Measurements from ENCODE around the gene COP1. TPM values are rescaled to one million over a fixed set of nuclear protein-coding genes. Genes with fewer than 3 reads are reported as not detected.

The COP1 gene
- total and polyA plus RNA-seq, 2 of the 13 experiments (the other 11 are each of a cell fraction or from before 2014, with no cell fraction given): 20.5 to 51.3 TPM

DNA sequence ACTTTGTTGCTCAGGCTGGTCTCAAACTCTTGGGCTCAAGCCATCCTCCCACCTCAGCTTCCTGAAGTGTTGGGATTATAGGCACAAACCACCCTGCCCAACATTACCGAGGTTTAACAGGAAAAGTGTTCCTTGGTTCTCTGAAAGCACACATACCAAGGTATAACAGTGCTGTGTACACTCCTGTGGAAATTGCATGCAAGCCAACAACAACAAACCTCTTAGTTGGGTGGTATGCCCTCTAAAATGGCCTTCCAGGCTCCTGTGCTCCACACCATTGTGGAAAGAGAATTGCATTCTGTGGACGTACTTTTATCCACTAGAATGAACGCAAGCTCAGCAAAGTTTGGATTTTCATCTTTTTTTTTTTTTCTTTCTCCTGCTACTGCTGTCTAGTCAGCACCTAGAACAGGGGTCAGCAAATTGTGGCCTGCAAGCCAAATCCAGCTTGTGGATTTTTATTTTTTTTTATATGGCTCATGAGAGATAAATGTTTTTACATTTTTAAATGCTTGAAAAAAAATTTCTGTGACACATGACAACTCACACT, 271.4 kb downstream of the COP1 start:
- no peak overlapping the region for H3K4me2 ChIP-seq (ENCODE audit: low read depth, low read length)
- no peak overlapping the region for H3K9ac ChIP-seq (ENCODE audit: insufficient read depth, low read depth, low read length)
- BruUV-seq (replicated peaks): no TSS peak
- POLR2A ChIA-PET: no interaction called here
- no peaks in the 10 kb centered on the region for H3K27me3 ChIP-seq (ENCODE audit: control insufficient read depth in 1 of 2, insufficient read depth in 2 of 2, low read length in 2 of 2)
- WGBS (ENCODE audit: low lambda C conversion rate): 67% methylated on average over 3 of the region's 3 CpGs
- CTCF ChIA-PET (ENCODE audit: low intra/inter-chr PET ratio, low total read pairs): no interaction called here
- no peaks in the 10 kb centered on the region; a peak in 1 of 5 replicates for H3K36me3 ChIP-seq (replicated peaks in 1 of 2; ENCODE audit: control insufficient read depth in 1 of 2, insufficient read depth in 2 of 2, low read length in 2 of 2)
- H2AFZ ChIP-seq (ENCODE audit: low read length): no peak overlapping the region
- H3K27ac ChIP-seq (ENCODE audit: extremely low read length, insufficient read depth, low read length): no peak overlapping the region
- no peaks in the 10 kb centered on the region for H3K4me1 ChIP-seq (ENCODE audit: insufficient read depth, low read length)
- no peak for DNase-seq (ENCODE audit: low spot score)
- no peaks in the 10 kb centered on the region for H4K20me1 ChIP-seq (ENCODE audit: insufficient read depth, low read length)
- no peaks in the 10 kb centered on the region for H3K9me3 ChIP-seq (ENCODE audit: low read length)
- H3K79me2 ChIP-seq (ENCODE audit: insufficient read depth, low read length): no peaks in the 10 kb centered on the region
- peak; percentile 51 to 76; a peak in 3 of 4 replicates for TF ChIP-seq MAFK (conservative IDR thresholded peaks at IDR 0.05 in 1 of 2, IDR thresholded peaks at IDR 0.05 in 1 of 2; ENCODE audit: low read length in 2 of 2)
- TF ChIP-seq, protein P1, sequence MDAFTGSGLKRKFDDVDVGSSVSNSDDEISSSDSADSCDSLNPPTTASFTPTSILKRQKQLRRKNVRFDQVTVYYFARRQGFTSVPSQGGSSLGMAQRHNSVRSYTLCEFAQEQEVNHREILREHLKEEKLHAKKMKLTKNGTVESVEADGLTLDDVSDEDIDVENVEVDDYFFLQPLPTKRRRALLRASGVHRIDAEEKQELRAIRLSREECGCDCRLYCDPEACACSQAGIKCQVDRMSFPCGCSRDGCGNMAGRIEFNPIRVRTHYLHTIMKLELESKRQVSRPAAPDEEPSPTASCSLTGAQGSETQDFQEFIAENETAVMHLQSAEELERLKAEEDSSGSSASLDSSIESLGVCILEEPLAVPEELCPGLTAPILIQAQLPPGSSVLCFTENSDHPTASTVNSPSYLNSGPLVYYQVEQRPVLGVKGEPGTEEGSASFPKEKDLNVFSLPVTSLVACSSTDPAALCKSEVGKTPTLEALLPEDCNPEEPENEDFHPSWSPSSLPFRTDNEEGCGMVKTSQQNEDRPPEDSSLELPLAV (CRISPR knock-in tag; conservative IDR thresholded peaks at IDR 0.05; ENCODE audit: low read depth): no peak
- TF ChIP-seq MAFF (IDR thresholded peaks at IDR 0.05; ENCODE audit: low read depth, low read length): peak; percentile 42; the same call in 1 of the 2 replicates
- no peak for FAIRE-seq
- H3K4me3 ChIP-seq (replicated peaks in 1 of 3; ENCODE audit: insufficient read depth in 1 of 3, low read depth in 2 of 3, low read length in 3 of 3): no peak overlapping the region
- ATAC-seq: no peak
- intact Hi-C loops (cut with micrococcal nuclease; ENCODE audit: unreplicated experiment): no loop called here
- in situ Hi-C loops (cut with HindIII; ENCODE audit: extremely low pct_ligation_motif_present, low pct_unique_long_range_greater_than_20kb): no loop called here

DNA sequence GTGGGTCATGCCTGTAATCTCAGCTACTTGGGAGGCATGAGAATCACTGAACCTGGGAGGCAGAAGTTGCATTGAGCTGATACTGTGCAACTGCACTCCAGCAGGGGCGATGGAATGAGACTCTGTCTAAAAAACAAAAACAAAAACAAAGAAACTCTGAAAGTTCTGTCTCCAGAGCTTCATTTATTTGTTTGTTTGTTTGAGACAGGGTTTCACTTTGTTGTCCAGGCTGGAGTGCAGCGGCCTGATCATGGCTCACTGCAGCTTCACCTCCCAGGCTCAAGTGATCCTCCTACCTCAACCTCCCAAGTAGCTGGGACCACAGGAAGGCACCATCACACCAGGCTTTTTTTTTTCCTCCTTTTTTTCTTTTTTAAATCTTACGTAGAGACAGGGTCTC, 271.9 kb downstream of the COP1 start:
- Histone ChIP-seq H3K4me2 (ENCODE audit: low read depth, low read length) (no peak overlapping the region), H3K79me2 (ENCODE audit: insufficient read depth, low read length) (no peaks in the 10 kb centered on the region), H3K4me1 (ENCODE audit: insufficient read depth, low read length) (no peaks in the 10 kb centered on the region), H3K9me3 (ENCODE audit: low read length) (no peaks in the 10 kb centered on the region), H3K27ac (ENCODE audit: extremely low read length, insufficient read depth, low read length) (no peak overlapping the region), H2AFZ (ENCODE audit: low read length) (no peak overlapping the region), H4K20me1 (ENCODE audit: insufficient read depth, low read length) (no peaks in the 10 kb centered on the region), H3K36me3 (replicated peaks in 1 of 2; ENCODE audit: control insufficient read depth in 1 of 2, insufficient read depth in 2 of 2, low read length in 2 of 2) (no peaks in the 10 kb centered on the region; a peak in 1 of 5 replicates), H3K4me3 (replicated peaks in 1 of 3; ENCODE audit: insufficient read depth in 1 of 3, low read depth in 2 of 3, low read length in 3 of 3) (no peak overlapping the region), H3K9ac (ENCODE audit: insufficient read depth, low read depth, low read length) (no peak overlapping the region), H3K27me3 (ENCODE audit: control insufficient read depth in 1 of 2, insufficient read depth in 2 of 2, low read length in 2 of 2) (no peaks in the 10 kb centered on the region)
- FAIRE-seq (no peak), ATAC-seq (no peak), DNase-seq (ENCODE audit: low spot score) (no peak)
- TF ChIP-seq IKZF4 (CRISPR knock-in tag; IDR thresholded peaks at IDR 0.05; ENCODE audit: borderline replicate concordance, low read depth, not compliant biosample characterization) (no peak), MZF1 (CRISPR knock-in tag; IDR thresholded peaks at IDR 0.05; ENCODE audit: borderline replicate concordance) (no peak), ZEB1 (IDR thresholded peaks at IDR 0.05; ENCODE audit: insufficient replicate concordance, low read depth) (no peak), ZNF577 (CRISPR knock-in tag; IDR thresholded peaks at IDR 0.05; ENCODE audit: borderline replicate concordance, low read depth) (no peak)
- TF ChIP-seq, protein P2, sequence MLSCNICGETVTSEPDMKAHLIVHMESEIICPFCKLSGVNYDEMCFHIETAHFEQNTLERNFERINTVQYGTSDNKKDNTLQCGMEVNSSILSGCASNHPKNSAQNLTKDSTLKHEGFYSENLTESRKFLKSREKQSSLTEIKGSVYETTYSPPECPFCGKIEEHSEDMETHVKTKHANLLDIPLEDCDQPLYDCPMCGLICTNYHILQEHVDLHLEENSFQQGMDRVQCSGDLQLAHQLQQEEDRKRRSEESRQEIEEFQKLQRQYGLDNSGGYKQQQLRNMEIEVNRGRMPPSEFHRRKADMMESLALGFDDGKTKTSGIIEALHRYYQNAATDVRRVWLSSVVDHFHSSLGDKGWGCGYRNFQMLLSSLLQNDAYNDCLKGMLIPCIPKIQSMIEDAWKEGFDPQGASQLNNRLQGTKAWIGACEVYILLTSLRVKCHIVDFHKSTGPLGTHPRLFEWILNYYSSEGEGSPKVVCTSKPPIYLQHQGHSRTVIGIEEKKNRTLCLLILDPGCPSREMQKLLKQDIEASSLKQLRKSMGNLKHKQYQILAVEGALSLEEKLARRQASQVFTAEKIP (CRISPR knock-in tag; IDR thresholded peaks at IDR 0.05; ENCODE audit: borderline replicate concordance): no peak
- no TSS peak for BruUV-seq (replicated peaks)
- WGBS (ENCODE audit: low lambda C conversion rate): 98% methylated on average over 3 of the region's 3 CpGs
- in situ Hi-C loops (cut with HindIII; ENCODE audit: extremely low pct_ligation_motif_present, low pct_unique_long_range_greater_than_20kb) (no loop called here), intact Hi-C loops (cut with micrococcal nuclease; ENCODE audit: unreplicated experiment) (no loop called here)
- POLR2A ChIA-PET: no interaction called here
- CTCF ChIA-PET (ENCODE audit: low intra/inter-chr PET ratio, low total read pairs): no interaction called here

Measured in HepG2 (cell line).